Colonic mucosa (tissue), 4 donors: ENCODE data around the gene ICAM5. TPM values are rescaled to one million over a fixed set of nuclear protein-coding genes. Genes with fewer than 3 reads are reported as not detected.

Source experiments
- DNase-seq: peaks from one replicate; pipeline ENCODE4 v3.0.0-alpha.2; 2020
- H3K27ac ChIP-seq: fragments of 200-600 bp; one replicate; pipeline ENCODE4 v1.8.0; 2021
- H3K27me3 ChIP-seq: fragments of 200-600 bp; one replicate; pipeline ENCODE4 v1.8.0; 2021
- H3K36me3 ChIP-seq: fragments of 200-600 bp; one replicate; pipeline ENCODE4 v1.8.0; 2021
- H3K4me1 ChIP-seq: fragments of 200-600 bp; one replicate; pipeline ENCODE4 v1.8.0; 2021; ENCODE audit warnings: mild to moderate bottlenecking
- H3K4me3 ChIP-seq: fragments of 200-600 bp; one replicate; pipeline ENCODE4 v1.8.0; 2021
- H3K9ac ChIP-seq, 2 donors: one replicate each; pipeline ENCODE4 v1.7.0; 2013; ENCODE audit warnings: control low read depth in 2 of 2, low read depth in 2 of 2, low read length in 2 of 2
- H3K9me3 ChIP-seq: fragments of 200-600 bp; one replicate; pipeline ENCODE4 v1.8.0; 2021
- CTCF ChIP-seq: fragments of 200-600 bp; IDR thresholded peaks from one replicate; pipeline ENCODE4 v1.8.0; 2022; ENCODE audit warnings: antibody characterized with exemption, mild to moderate bottlenecking
- intact Hi-C: fragments of 100-400 bp; cut with DNase I; formaldehyde crosslinking; loops from one replicate; pipeline ENCODE4 v1.14.1; 2022
- total RNA-seq, 2 donors: library from RNA; stranded (reverse); fragmentation: NEBNext Ultra II Directional in 1 of 2; extraction: Animal tissue kit (Norgen Biotek cat#: 25700) in 1 of 2; gene quantifications; one replicate each; pipeline ENCODE4 v1.2.1, GENCODE V29; 2021
- donor health status: healthy.
- donor health status: DM: no; HTN: no; CAD: no.
- donor health status: DM: no; HTN: no; CAD: no.

ICAM5 gene
- total RNA-seq, 2 donors from 2014 or later, result 0.74 to 1.3 TPM

- TF ChIP-seq CTCF, result no peak
- H3K27ac ChIP-seq, result peak within 1 kb of the TSS; percentile 80
- DNase-seq, result peak; percentile 98
- H3K9me3 ChIP-seq, result no peaks in the 10 kb centered on the region
- intact Hi-C loops, result loop anchor here (5.0 kb wide), 1 partner anchor 320 kb away; no protein-coding TSS in a partner anchor
- peak within 1 kb of the TSS; percentile 90 for H3K4me3 ChIP-seq
- H3K36me3 ChIP-seq, result no peaks in the 10 kb centered on the region
- no peaks in the 10 kb centered on the region for H3K27me3 ChIP-seq
- peak within 1 kb of the TSS; percentile 77 to 93 for H3K9ac ChIP-seq
- H3K4me1 ChIP-seq, result peaks cover 5% of the 10 kb centered on the region
These were observed 37.7 kb upstream of the ICAM5 start, which contains the start of gene MRPL4 for GRCh38 chr19:10251792-10252694. Gene MRPL4, plus strand, starts transcription at chr19:10252214. Its CDS starts 40 bp downstream, at chr19:10252254.

DNA sequence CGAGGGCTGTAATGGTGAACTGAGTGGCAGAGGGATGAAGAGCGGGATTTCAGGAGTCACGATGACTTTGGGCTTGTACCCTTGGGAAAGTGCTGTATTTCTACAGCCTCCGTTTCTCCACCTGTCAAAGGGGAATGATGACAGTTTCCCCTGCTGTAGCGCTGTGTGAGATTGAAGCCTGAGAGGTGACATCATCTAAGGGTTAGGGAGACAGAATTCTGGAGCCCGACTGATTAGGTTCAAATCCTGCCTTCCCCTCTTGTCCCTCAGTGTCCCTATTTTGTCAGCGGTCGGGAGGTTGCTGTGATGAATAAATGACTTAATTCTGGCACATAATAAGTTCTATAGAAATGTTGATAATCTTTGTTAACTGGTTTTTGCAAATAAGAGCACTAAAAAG lies 37.0 kb upstream of the ICAM5 start:
- H3K27ac ChIP-seq, result peak overlapping the region; percentile 80
- H3K36me3 ChIP-seq, result no peaks in the 10 kb centered on the region
- H3K27me3 ChIP-seq, result no peaks in the 10 kb centered on the region
- peaks cover 5% of the 10 kb centered on the region for H3K4me1 ChIP-seq
- H3K4me3 ChIP-seq, result peak overlapping the region; percentile 90
- peak overlapping the region; percentile 77 to 93 for H3K9ac ChIP-seq
- no peak for DNase-seq
- TF ChIP-seq CTCF, result no peak
- intact Hi-C loops, result loop anchor here (5.0 kb wide), 1 partner anchor 320 kb away; no protein-coding TSS in a partner anchor
- no peaks in the 10 kb centered on the region for H3K9me3 ChIP-seq

GRCh38 chr19:10254244-10254643 lies 35.5 kb upstream of the ICAM5 start:
- H3K4me1 ChIP-seq, result peaks cover 5% of the 10 kb centered on the region
- H3K27me3 ChIP-seq, result no peaks in the 10 kb centered on the region
- no peak for TF ChIP-seq CTCF
- H3K27ac ChIP-seq, result no peak overlapping the region
- H3K9me3 ChIP-seq, result no peaks in the 10 kb centered on the region
- DNase-seq, result no peak
- H3K4me3 ChIP-seq, result no peak overlapping the region
- H3K9ac ChIP-seq, result no peak overlapping the region
- intact Hi-C loops, result loop anchor here (5.0 kb wide), 1 partner anchor 322 kb away; no protein-coding TSS in a partner anchor
- H3K36me3 ChIP-seq, result no peaks in the 10 kb centered on the region

GRCh38 chr19:10255358-10255757 lies 34.4 kb upstream of the ICAM5 start:
- Histone ChIP-seq H3K27ac (no peak overlapping the region), H3K27me3 (no peaks in the 10 kb centered on the region), H3K36me3 (no peaks in the 10 kb centered on the region), H3K4me1 (peaks cover 12% of the 10 kb centered on the region), H3K4me3 (no peak overlapping the region), H3K9ac (no peak overlapping the region), H3K9me3 (no peaks in the 10 kb centered on the region)
- DNase-seq, result no peak
- no peak for TF ChIP-seq CTCF
- intact Hi-C loops, result no loop called here

DNA sequence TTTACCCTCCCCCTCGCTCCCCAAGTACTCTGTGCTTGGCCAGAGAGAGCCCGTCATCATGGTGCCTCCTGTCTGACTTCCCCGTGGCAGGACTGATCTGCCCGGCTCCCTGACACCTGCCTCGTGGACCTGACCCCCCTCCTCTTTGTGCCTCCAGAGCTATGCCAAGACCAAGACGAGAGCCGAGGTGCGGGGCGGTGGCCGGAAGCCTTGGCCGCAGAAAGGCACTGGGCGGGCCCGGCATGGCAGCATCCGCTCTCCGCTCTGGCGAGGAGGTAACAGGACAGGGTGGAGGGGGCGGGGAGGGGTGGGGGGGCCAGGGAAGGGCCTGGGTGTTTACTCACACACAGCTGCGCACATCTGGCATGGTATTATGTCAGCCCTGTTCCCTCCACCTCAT lies 33.2 kb upstream of the ICAM5 start:
- no peak for TF ChIP-seq CTCF
- DNase-seq, result no peak
- no peak overlapping the region for H3K27ac ChIP-seq
- peaks cover 13% of the 10 kb centered on the region for H3K4me1 ChIP-seq
- H3K36me3 ChIP-seq, result no peaks in the 10 kb centered on the region
- no peaks in the 10 kb centered on the region for H3K27me3 ChIP-seq
- intact Hi-C loops, result no loop called here
- no peak overlapping the region for H3K9ac ChIP-seq
- no peak overlapping the region for H3K4me3 ChIP-seq
- no peaks in the 10 kb centered on the region for H3K9me3 ChIP-seq
